Cerebellar cortex (tissue), 1 donor: ENCODE data around the gene MEP1A.
"Not testable (repeated sequence)": the region's sequence is repeated elsewhere in the genome, so short reads cannot be mapped to it uniquely, and the experiment has no call there.

ENCODE experiments used
- DNase-seq: peaks from one replicate; pipeline ENCODE4 v3.0.0-alpha.2; 2015; ENCODE audit warnings: low spot score

The MEP1A gene

GRCh38 chr6:46834991-46835390 lies 41.8 kb downstream of the MEP1A start:
- not testable (repeated sequence) for DNase-seq

DNA sequence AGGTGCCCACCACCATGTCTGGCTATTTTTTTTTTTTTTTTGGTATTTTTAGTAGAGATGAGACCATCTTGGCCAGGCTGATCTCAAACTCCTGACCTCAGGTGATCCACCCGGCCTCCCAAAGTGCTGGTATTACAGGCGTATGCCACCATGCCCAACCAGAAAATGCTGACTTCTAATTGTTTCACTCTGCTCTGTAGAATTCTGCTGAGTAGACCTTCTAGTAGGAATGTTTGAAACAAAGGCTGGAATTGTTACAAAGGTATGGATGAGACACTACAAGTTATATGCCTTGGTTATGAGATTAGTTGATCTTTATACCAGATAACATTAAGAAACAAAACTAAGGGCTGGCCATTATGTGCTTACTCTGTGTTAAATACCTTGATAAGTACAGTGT lies 44.8 kb downstream of the MEP1A start:
- no peak for DNase-seq

DNA sequence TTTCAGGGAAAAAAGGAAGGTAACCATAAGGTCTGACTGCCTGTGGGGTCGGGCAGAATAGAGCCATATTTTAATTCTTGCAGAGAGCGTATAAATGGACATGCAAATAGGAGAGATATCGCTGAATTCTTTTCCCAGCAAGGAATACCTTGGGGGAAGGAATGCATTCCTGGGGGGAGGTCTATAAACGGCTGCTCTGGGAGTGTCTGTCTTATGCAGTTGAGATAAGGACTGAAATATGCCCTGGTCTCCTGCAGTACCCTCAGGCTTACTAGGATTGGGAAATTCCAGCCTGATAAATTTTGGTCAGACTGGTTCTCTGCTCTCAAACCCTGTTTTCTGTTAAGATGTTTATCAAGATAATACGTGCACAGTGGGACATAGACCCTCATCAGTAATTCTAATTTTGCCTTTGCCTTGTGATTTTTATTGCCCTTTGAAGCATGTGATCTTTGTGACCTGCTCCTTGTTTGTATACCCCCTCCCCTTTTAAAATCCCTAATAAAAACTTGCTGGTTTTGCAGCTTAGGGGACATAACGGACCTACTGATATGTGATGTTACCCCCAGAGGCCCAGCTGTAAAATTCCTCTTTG lies 49.2 kb downstream of the MEP1A start:
- not testable (repeated sequence) for DNase-seq

DNA sequence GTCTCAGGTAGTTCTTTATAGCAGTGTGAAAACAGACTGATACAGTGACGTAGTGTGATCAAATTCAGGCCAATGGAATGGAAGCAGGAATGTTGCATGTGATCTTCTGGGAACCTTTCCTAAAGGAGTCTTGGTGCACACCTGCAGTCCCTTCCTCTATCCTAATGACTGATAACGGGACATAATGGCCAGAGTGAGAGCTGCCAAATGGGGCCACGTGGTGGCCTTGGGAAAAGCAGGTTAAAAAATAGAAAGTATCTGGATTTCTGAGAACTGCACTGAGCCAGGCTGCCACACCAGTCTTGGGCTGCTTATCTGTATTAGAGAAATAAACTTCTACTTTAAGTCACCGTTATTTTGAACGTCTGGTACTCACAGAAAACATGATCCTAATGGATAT lies 51.9 kb downstream of the MEP1A start:
- DNase-seq = no peak

- DNase-seq = peak; percentile 46
Measured at GRCh38 chr6:46848684-46849360, 55.6 kb downstream of the MEP1A start.

DNA sequence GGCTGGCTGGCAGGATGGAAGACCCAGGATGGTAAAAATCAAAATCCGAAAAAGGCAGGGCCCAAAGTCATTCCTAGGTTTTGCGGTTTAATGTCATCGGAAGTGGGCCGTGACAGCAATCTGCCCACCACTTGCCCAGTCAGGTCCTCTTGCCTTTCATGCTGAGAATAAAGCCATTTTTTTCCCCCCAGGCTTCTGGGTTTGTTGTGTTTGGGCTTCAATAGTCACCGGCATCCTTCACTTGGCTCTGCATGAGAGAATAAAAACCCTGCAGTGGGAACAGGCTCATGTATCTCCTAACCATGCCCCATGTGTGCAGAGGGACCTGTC lies 56.1 kb downstream of the MEP1A start:
- DNase-seq = no peak

DNA sequence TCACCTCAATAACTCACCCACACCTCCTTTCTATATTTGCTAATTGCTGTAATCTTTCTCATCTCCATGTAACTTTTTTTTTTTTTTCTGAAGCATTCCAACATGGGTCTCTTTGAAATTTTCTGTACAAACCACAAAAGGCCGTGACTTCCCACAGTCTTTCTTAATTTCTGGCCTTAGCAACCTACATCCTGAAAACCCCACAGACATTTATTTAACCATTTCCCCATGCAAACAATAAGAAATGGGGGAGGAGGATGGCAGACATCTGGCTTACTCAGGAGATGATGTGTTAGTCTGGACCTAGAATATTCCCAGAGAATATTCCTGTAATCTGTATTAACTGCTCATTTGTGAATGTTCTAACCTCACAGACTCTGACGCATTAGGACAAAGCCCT lies 57.6 kb downstream of the MEP1A start:
- no peak for DNase-seq

- not testable (repeated sequence) for DNase-seq
Measured at GRCh38 chr6:46851576-46851975, 58.4 kb downstream of the MEP1A start.

DNA sequence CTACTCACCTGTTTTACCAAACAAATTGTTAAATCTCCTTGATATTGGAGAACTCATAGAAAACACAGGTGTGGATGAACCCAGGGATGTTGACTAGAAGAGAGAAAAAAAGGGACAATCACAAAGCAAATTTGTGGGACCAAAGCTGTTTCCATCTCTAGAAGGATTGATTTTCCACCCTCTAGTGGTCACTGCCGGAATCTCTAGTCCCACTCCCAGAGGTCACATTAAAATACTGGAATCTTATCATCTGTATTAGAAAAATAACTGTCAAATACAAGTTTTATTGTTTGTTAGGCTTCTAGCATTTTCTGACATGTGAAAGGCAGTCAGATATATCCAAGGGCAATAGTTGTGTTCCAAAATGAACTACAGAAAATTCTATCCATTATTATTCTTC lies 62.8 kb downstream of the MEP1A start:
- peak; percentile 22 for DNase-seq

DNA sequence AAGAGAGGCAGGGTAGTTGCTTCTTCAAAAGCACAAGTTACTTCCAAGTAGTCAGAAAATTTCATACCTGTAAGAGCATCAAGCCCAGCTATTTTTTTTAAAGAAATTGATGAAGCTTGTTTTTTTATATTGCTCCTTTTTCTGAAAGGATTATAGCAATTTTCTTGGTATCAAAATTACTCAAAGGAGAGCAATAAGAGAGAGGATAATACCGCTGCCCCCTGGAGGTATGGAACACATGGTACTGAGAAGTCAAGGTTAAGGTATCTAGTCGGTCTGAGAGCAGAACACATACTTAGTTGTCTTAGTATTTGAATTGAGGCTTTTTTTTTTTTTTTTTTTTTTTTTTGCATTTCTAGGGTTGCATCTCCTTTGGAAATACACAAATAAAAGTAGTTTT lies 69.2 kb downstream of the MEP1A start:
- DNase-seq = no peak

DNA sequence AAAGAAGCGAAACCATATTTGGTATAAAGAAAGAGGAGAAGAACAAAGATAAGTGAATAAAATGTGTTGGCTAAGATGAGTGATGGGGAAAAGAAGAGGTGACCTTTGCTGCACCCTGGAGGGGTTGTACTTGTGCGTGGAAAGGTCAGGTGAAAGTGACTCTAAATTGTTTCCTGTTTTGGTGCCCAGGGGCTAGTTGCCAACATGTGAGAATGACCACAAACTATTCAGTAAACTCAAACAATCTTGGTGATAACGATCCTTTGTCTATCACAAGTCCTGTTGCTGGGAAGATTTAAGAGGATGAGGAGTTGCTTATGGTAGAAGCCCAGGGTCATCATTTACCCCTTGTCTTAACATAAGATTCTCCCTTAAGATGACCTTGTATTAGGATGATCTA lies 70.6 kb downstream of the MEP1A start:
- no peak for DNase-seq

- no peak for DNase-seq
Measured at GRCh38 chr6:46865221-46865620, 72.0 kb downstream of the MEP1A start.

- DNase-seq = no peak
Measured at GRCh38 chr6:46867411-46867810, 74.2 kb downstream of the MEP1A start.

DNA sequence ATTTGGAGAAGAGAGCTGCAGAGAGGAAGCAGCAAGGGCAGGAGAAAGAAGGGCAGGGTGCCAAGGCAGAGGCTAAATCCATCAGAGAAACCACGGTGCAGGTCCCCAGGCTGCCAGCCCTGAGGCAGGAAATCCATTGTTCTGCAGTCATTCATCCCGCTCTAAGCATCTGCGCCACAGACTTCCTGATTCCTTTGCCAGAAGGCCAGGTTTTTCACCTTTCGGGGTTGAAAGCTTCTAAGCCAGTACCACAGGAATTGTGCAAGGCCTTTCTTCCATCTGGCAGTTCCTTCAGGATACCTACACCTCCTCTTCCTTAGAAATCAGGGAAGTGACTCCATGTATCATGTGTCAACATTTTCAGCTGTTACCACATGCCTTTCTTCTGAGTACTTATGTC lies 82.9 kb downstream of the MEP1A start:
- peak; percentile 16 for DNase-seq

GRCh38 chr6:46879003-46879402 lies 85.8 kb downstream of the MEP1A start:
- no peak for DNase-seq

DNA sequence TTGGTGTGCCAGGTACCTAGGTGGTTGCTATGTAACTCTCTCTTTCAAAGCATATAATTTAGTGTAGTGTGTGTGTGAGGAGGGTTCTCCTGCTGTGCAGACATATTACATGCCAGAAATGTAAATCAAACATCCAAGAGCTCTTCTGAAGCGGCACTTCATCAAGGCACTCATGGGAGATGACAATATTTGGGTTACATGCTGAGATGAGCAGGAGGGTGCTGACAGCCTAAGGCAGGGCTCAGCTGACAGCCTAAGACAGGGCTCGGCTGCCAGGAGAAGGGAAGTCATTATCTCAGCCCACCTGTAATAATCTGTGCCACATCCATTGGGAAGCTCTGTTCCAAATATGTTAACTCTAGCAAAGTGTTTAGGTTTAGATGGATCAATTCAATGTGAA lies 89.5 kb downstream of the MEP1A start:
- no peak for DNase-seq

DNA sequence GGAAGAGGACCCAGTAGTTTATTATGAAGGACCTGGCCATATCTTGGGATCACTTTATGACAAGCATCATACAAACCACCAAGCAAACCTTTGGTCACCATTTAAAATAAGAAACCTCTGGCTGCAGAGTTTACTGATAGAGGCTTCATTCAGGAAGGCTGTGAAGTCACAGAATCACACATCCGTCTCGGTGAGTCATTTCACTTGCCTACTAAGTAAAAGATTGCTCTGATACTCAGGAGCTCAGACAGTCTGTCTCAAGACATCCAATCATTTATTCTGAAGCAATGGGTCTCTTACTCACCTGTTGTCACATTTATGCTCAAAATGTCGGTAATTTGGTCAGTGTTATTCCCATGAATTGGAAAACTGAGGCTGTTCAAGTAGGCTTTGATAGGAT lies 94.8 kb downstream of the MEP1A start:
- DNase-seq = no peak

DNA sequence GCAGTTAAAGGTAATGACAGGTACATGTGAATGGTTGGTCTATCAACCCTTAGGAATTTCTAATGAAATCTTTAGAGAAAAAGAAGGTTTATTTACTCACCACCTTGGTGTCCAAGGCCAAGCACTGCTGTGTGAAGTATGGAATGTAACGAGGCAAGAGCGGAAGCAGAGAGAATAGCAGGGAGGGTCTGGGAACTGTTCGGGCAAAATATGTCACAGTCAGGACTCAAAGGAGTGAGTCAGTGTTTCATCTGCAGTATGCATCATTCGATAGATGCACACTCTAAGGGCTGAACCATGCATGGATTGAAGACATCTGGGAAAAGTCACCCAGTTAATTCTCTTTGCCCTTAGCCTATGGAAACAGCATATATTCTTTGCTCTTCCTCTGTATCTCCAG lies 95.4 kb downstream of the MEP1A start:
- DNase-seq = no peak
